ENCODE data around the gene CDRT15.
A peak's percentile ranks its signal among the peaks of the same experiment; 100 is the strongest.

CDRT15 gene

DNA sequence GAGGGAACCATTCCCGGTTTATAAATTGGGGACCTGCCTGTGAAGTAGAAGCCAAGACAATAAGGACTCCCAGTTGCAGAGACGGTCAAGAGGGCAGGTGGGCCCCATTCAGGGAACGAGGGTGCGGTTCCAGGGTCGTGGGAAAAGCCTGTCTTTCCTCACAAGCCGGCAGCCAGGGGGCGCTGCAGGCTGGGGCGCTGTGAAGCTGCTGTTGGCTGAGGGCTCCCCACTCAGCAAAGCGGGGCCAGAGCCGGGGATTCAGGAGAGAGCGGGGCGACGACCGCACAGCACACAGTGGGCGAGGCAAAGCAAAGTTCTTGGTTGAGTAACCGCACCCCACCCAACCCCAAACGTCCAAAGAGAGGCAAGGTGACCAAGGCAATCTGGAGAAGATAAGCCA is 24.9 kb downstream of the CDRT15 start:
- TF ChIP-seq, protein P1, sequence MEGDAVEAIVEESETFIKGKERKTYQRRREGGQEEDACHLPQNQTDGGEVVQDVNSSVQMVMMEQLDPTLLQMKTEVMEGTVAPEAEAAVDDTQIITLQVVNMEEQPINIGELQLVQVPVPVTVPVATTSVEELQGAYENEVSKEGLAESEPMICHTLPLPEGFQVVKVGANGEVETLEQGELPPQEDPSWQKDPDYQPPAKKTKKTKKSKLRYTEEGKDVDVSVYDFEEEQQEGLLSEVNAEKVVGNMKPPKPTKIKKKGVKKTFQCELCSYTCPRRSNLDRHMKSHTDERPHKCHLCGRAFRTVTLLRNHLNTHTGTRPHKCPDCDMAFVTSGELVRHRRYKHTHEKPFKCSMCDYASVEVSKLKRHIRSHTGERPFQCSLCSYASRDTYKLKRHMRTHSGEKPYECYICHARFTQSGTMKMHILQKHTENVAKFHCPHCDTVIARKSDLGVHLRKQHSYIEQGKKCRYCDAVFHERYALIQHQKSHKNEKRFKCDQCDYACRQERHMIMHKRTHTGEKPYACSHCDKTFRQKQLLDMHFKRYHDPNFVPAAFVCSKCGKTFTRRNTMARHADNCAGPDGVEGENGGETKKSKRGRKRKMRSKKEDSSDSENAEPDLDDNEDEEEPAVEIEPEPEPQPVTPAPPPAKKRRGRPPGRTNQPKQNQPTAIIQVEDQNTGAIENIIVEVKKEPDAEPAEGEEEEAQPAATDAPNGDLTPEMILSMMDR (IDR thresholded peaks at IDR 0.05), result peak; percentile 19; the same call in 1 of the 2 replicates

DNA sequence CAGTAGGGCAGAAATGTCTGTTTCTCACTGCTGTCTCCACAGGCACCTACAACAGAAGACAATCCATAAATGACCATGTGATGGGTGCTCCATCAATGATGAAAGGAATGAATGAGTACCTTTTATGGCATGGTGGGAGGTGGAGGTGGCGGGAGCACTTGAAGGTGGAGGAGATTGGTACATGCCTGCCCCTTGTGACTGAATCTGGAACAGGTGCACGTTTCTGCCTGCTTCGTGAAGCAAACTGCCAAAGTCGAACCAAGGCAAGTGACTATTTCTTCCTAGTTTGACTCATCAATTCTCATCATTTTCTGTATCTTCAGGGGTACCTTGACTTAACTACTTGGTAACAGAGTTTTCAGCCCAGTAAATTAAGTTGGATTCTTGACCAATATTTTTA is 25.4 kb downstream of the CDRT15 start:
- TF ChIP-seq, protein P1 (IDR thresholded peaks at IDR 0.05), result no peak

DNA sequence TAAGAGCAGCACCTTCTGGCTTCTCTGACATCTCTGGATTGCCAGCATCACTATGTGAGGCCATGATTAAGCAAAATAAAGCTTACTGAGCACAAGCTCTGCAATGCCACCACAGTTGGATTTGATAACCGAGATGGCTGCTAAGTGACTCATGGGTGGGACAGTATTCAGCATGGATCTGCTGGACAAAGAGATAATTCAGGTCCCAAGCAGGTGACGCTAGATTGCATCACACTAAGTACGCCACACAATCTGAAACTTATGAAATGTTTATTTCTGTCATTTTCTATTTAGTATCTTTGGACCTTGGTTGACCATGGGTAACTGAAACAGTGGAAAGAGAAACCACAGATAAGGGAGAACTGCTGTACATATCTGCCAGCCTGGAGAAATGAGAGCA is 27.4 kb downstream of the CDRT15 start:
- TF ChIP-seq, protein P1 (IDR thresholded peaks at IDR 0.05), result no peak

DNA sequence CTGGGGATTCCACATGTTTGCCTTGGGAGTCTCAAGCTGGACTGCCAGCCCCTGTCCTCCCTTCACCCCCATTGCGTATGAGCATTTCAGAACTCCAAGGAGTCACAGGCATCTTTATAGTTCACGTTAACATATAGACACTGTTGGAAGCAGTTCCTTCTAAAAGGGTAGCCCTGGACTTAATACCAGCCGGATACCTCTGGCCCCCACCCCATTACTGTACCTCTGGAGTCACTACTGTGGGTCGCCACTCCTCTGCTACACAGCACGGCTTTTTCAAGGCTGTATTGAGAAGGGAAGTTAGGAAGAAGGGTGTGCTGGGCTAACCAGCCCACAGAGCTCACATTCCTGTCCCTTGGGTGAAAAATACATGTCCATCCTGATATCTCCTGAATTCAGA is 28.9 kb downstream of the CDRT15 start:
- TF ChIP-seq, protein P1 (IDR thresholded peaks at IDR 0.05), result no peak

DNA sequence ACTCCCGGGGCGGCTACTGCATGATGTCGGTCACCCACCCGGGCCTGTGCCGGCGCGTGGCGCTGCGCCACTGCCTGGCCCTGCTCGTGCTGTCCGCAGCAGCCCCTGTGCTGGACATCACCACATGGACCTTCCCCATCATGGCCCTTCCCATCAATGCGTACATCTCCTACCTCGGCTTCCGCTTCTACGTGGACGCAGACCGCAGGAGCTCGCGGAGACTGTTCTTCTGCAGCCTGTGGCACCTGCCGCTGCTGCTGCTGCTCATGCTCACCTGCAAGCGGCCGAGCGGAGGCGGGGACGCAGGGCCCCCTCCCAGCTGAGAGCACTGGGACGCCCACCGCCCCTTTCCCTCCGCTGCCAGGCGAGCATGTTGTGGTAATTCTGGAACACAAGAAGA is 29.8 kb downstream of the CDRT15 start:
- TF ChIP-seq, protein P1 (IDR thresholded peaks at IDR 0.05), result no peak

DNA sequence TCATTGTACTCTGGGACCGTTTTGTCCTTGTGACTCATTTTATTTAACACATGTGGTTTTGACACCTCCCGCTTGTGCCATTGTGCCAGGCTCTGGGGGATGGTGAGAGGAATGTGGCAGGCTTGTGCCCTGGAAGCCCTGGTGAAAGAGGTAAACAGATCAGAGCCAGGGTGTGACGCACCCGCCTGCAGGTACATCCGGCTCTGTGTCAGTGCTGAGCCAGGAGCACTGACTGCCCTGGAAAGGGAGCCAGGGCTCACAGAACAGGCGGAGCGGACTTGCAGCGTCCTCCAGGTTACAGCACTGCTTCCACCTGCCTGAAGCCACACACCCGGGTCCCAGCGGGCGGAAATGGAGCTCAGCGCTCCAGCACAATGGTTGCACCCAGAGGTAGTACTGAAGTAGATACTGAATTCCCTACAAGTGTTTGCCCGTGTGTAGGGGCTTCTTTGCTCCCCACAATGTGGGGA is 30.6 kb downstream of the CDRT15 start:
- TF ChIP-seq, protein P1 (IDR thresholded peaks at IDR 0.05), result no peak

DNA sequence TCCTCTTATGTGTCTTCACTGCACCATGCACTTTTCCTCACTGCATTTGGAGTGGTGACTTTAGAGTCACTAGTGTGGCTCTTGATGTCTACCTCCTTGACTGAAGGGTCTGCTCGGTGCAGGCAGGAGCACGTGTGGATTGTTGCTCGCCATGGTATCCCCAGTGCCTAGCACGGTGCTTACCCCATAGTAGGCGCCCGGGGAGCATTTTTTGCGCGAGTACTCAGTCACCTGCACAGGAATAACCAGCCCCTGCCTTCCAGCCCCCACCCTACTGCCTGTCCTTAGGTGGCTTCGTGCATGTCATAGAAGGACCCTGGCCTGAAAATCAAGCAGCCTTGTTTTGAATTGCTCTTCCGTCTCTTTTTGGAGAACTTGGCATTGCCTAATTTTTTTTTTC is 31.3 kb downstream of the CDRT15 start:
- TF ChIP-seq, protein P1 (IDR thresholded peaks at IDR 0.05), result no peak

DNA sequence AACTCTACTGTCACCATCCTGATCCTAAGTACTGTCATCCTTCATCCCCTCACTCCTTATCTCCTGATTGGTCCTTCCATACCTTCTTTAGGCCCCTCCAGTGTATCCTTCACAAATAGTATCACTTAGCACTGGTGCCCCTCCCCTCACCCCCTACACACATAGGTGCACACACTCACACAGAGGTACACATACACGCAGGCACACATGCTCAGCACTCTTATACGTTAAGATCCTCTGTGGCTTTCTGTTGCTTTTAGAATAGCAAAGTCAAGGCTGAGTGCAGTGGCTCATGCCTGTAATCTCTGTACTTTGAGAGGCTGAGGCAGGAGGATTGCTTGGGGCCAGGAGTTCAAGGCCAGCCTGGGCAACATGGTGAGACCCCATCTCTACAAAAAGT is 32.1 kb downstream of the CDRT15 start:
- TF ChIP-seq, protein P1 (IDR thresholded peaks at IDR 0.05), result no peak

All from LNCAP (cell line).